ENCODE results near the gene PREX1.

The PREX1 gene

GRCh38 chr20:48747840-48748414, 79.9 kb downstream of the PREX1 start:
- DNase-seq = no peak

- no peak for DNase-seq
Measured at GRCh38 chr20:48745330-48745729, 82.5 kb downstream of the PREX1 start.

- DNase-seq = no peak
Measured at GRCh38 chr20:48744515-48744914, 83.3 kb downstream of the PREX1 start.

GRCh38 chr20:48743807-48744206, 84.0 kb downstream of the PREX1 start:
- DNase-seq = no peak

- no peak for DNase-seq
Measured at GRCh38 chr20:48742912-48743680, 84.7 kb downstream of the PREX1 start.

- no peak for DNase-seq
Measured at GRCh38 chr20:48742233-48742632, 85.6 kb downstream of the PREX1 start.

- no peak for DNase-seq
Measured at GRCh38 chr20:48741669-48742068, 86.1 kb downstream of the PREX1 start.

- no peak for DNase-seq
Measured at GRCh38 chr20:48740712-48741111, 87.1 kb downstream of the PREX1 start.

- no peak for DNase-seq
Measured at GRCh38 chr20:48740292-48740649, 87.5 kb downstream of the PREX1 start.

- DNase-seq = peak; percentile 38
Measured at GRCh38 chr20:48739395-48740291, 88.2 kb downstream of the PREX1 start.

GRCh38 chr20:48738399-48739304, 89.1 kb downstream of the PREX1 start:
- DNase-seq = peak; percentile 54

- no peak for DNase-seq
Measured at GRCh38 chr20:48738094-48738398, 89.8 kb downstream of the PREX1 start.

GRCh38 chr20:48737434-48738093, 90.2 kb downstream of the PREX1 start:
- DNase-seq = no peak

- DNase-seq = no peak
Measured at GRCh38 chr20:48736636-48737035, 91.2 kb downstream of the PREX1 start.

- DNase-seq = no peak
Measured at GRCh38 chr20:48736231-48736630, 91.6 kb downstream of the PREX1 start.

GRCh38 chr20:48735112-48735511, 92.7 kb downstream of the PREX1 start:
- DNase-seq = no peak

GRCh38 chr20:48734104-48734749, 93.6 kb downstream of the PREX1 start:
- DNase-seq = no peak

- DNase-seq = no peak
Measured at GRCh38 chr20:48733296-48733790, 94.5 kb downstream of the PREX1 start.

- DNase-seq = no peak
Measured at GRCh38 chr20:48732081-48732829, 95.5 kb downstream of the PREX1 start.

- DNase-seq = no peak
Measured at GRCh38 chr20:48731536-48731935, 96.3 kb downstream of the PREX1 start.

- no peak for DNase-seq
Measured at GRCh38 chr20:48730977-48731376, 96.8 kb downstream of the PREX1 start.
